K562 (cell line): ENCODE results near the gene EPHB4. TPM values are rescaled to one million over a fixed set of nuclear protein-coding genes. Genes with fewer than 3 reads are reported as not detected.

Source experiments
- ATAC-seq: fragments of 200-7000 bp; cut with Tn5 transposase; 3 replicates; pipeline ENCODE4 v1.9.1; 2020; ENCODE audit warnings: moderate library complexity
- BruUV-seq: library from RNA; stranded (reverse); fragments of 400-500 nt; replicated peaks from 2 replicates; lab custom pipeline; 2021; lab: Mats Ljungman, UMichigan
- CTCF ChIA-PET: fragments of 300-600 bp; formaldehyde crosslinking; extraction: SDS; loops from one replicate; lab custom pipeline; 2021; ENCODE audit warnings: low intra/inter-chr PET ratio; lab: Yijun Ruan, JAX
- POLR2A ChIA-PET: fragments of 300-600, 350-650 bp; sonication (Branson Sonifier 250); formaldehyde crosslinking; extraction: SDS; loops from one replicate; lab custom pipeline; 2021; ENCODE audit warnings: antibody characterized with exemption, inconsistent platforms; lab: Yijun Ruan, JAX
- DNase-seq, 4 experiments: peaks; one replicate each; pipeline versions ENCODE4 v3.0.0 to v3.0.0-alpha.2; 2011 to 2018; ENCODE audit warnings: low spot score in 3 of 4, mixed read lengths in 3 of 4; ENCODE audit errors: extremely low read depth in 1 of 4
- FAIRE-seq: peaks from 2 replicates; lab custom pipeline; 2011; peaks lifted over from hg19 to GRCh38; lab: Jason Lieb, UNC
- H2AFZ ChIP-seq: 2 replicates; pipeline ENCODE4 v1.6.0; 2011; ENCODE audit warnings: low read depth, low read length, control low read depth, inconsistent platforms
- H3K27ac ChIP-seq: fragments of 200-600 bp; 3 replicates; pipeline ENCODE4 v1.8.0; 2011; ENCODE audit warnings: low read depth, mild to moderate bottlenecking, control low read depth, inconsistent platforms, low read length, moderate library complexity, mixed read lengths; ENCODE audit errors: extremely low read depth
- H3K27me3 ChIP-seq, 2 experiments: fragments of 300-600 bp in 1 of 2; 2 replicates in 1 of 2; 3 replicates in 1 of 2; pipeline versions ENCODE4 v1.6.0 to v1.8.0; 2011; ENCODE audit warnings: inconsistent platforms in 2 of 2, low read length in 2 of 2, mild to moderate bottlenecking in 1 of 2, mixed read lengths in 1 of 2, moderate library complexity in 1 of 2; ENCODE audit not compliant: control insufficient read depth in 2 of 2, insufficient read depth in 2 of 2
- H3K36me3 ChIP-seq: fragments of 300-600 bp; 3 replicates; pipeline ENCODE4 v1.8.0; 2011; ENCODE audit warnings: mild to moderate bottlenecking, low read length, inconsistent platforms; ENCODE audit not compliant: control insufficient read depth, insufficient read depth
- H3K4me1 ChIP-seq, 2 experiments: fragments of 200-600 bp in 1 of 2; replicated peaks in 1 of 2; 2 replicates in 1 of 2; 3 replicates in 1 of 2; pipeline versions ENCODE4 v1.5.1 to v1.8.0; 2011; ENCODE audit warnings: inconsistent platforms in 2 of 2, low read length in 2 of 2, mild to moderate bottlenecking in 1 of 2, mixed read lengths in 1 of 2, moderate library complexity in 1 of 2; ENCODE audit not compliant: control insufficient read depth in 2 of 2, insufficient read depth in 2 of 2
- H3K4me2 ChIP-seq: 2 replicates; pipeline ENCODE4 v1.6.1; 2011; ENCODE audit warnings: low read length, control low read depth, inconsistent platforms, mixed read lengths; ENCODE audit not compliant: insufficient read depth
- H3K4me3 ChIP-seq: fragments of 200-600 bp; sonication (generic), shearing (Covaris generic); 2 replicates; pipeline ENCODE4 v1.5.1; 2016; ENCODE audit warnings: control low read depth, inconsistent platforms
- H3K79me2 ChIP-seq: fragments of 200-600 bp; 3 replicates; pipeline ENCODE4 v1.8.0; 2011; ENCODE audit warnings: low read length, inconsistent platforms; ENCODE audit not compliant: control insufficient read depth, insufficient read depth
- H3K9ac ChIP-seq, 2 experiments: 2 replicates each; pipeline versions ENCODE4 v1.6.0 to v1.6.1; 2011; ENCODE audit warnings: low read depth in 2 of 2, low read length in 2 of 2, control low read depth in 1 of 2, inconsistent platforms in 1 of 2, mild to moderate bottlenecking in 1 of 2, mixed read lengths in 1 of 2; ENCODE audit not compliant: insufficient read depth in 1 of 2
- H3K9me1 ChIP-seq: one replicate; pipeline ENCODE4 v1.6.0; 2011; ENCODE audit warnings: inconsistent platforms, mild to moderate bottlenecking, low read length, moderate library complexity; ENCODE audit not compliant: control insufficient read depth, insufficient read depth
- H3K9me3 ChIP-seq: replicated peaks from 2 replicates; pipeline ENCODE4 v1.5.1; 2011; ENCODE audit warnings: low read depth, low read length, inconsistent platforms; ENCODE audit not compliant: control insufficient read depth, insufficient read depth
- H4K20me1 ChIP-seq: replicated peaks from 2 replicates; pipeline ENCODE4 v1.6.1; 2011; ENCODE audit warnings: low read length, inconsistent platforms, mixed read lengths; ENCODE audit not compliant: control insufficient read depth, insufficient read depth
- BHLHE40 ChIP-seq: IDR thresholded peaks from 2 replicates; pipeline ENCODE4 v1.6.1; 2011; ENCODE audit warnings: low read length, improper control_type of control experiment
- HES1 ChIP-seq: fragments of 450-650 bp; IDR thresholded peaks from 2 replicates; pipeline ENCODE4 v1.6.1; 2016; ENCODE audit warnings: low read depth, mild to moderate bottlenecking, moderate library complexity
- TEAD1 ChIP-seq, 2 experiments: fragments of 450-650 bp in 1 of 2; sonication (generic) in 1 of 2; formaldehyde crosslinking; IDR thresholded peaks; 2 replicates each; pipeline versions ENCODE4 v1.4.0 to v1.8.0; 2020 to 2022; ENCODE audit warnings: mild to moderate bottlenecking in 2 of 2, missing genetic modification reagents in 1 of 2
- ZNF511 ChIP-seq: sonication (generic); formaldehyde crosslinking; IDR thresholded peaks from 2 replicates; pipeline ENCODE4 v1.8.0; 2022; ENCODE audit warnings: mild to moderate bottlenecking, missing genetic modification reagents
- WGBS: fragments of 100-300 bp; shearing (Covaris generic); methylation state at CpG from one replicate; pipeline ENCODE4 v1.1.6; 2016; ENCODE audit warnings: low coverage, mixed read lengths; ENCODE audit not compliant: insufficient coverage; ENCODE audit errors: missing lambda C conversion rate; 5-methylcytosine and 5-hydroxymethylcytosine counted together
- in situ Hi-C: fragments of 300-500 bp; cut with MboI; formaldehyde crosslinking; loops from 4 replicates; pipeline ENCODE4 v1.15.0; 2018; ENCODE audit warnings: inconsistent platforms, mixed read lengths
- intact Hi-C: fragments of 100-400 bp; cut with micrococcal nuclease; formaldehyde crosslinking; loops from 2 replicates; pipeline ENCODE4 v1.14.2; 2022
- polyA plus RNA-seq, 8 experiments: library from polyadenylated mRNA; depleted of rRNA in 4 of 8; stranded (reverse) in 5 of 8; unstranded in 3 of 8; fragments of >200 nt; fragmentation: Nextera tagmentation in 2 of 8; fragmentation: Illumina TruSeq in 1 of 8; extraction: Ambion mirVana in 2 of 8; extraction: Trizol in 1 of 8; gene quantifications; 2 replicates each; pipeline versions ENCODE4 v1.2.1 to v1.2.3, GENCODE V29; 2011 to 2014; ENCODE audit warnings: inconsistent platforms in 1 of 8, missing spikeins in 1 of 8
- total RNA-seq, 7 experiments: library from RNA; depleted of rRNA in 6 of 7; stranded (reverse); fragments of >200 nt in 6 of 7; fragmentation: Illumina TruSeq in 2 of 7; extraction: Trizol in 2 of 7; gene quantifications; 2 replicates each; pipeline versions ENCODE4 v1.2.1 to v1.2.3, GENCODE V29; 2011 to 2021; ENCODE audit warnings: low replicate concordance in 1 of 7

The EPHB4 gene
- total and polyA plus RNA-seq, 9 of the 15 experiments (the other 6 are each of a cell fraction or from before 2014, with no cell fraction given): 1.2 to 82.1 (median 37.9) TPM

GRCh38 chr7:100763556-100764140, 63.7 kb downstream of the EPHB4 start:
- Histone ChIP-seq H3K9ac (peak overlapping the region in 1 of 2 experiments; percentile 56; a peak in 1 of 4 replicates), H3K4me1 (peaks cover 0 to 8% of the 10 kb centered on the region in 2 experiments; a peak in 2 of 5 replicates), H2AFZ (no peak overlapping the region), H3K4me2 (no peak overlapping the region), H3K9me1 (peaks cover 4% of the 10 kb centered on the region), H3K27ac (no peak overlapping the region), H3K79me2 (no peaks in the 10 kb centered on the region), H4K20me1 (peaks cover 7% of the 10 kb centered on the region), H3K9me3 (no peaks in the 10 kb centered on the region), H3K27me3 (peaks cover 58 to 88% of the 10 kb centered on the region in 2 experiments)
- FAIRE-seq (no peak), ATAC-seq (no peak)
- intact Hi-C loops: no loop called here
- ChIA-PET CTCF (no interaction called here), POLR2A (interaction anchor here (0.6 kb wide), 1 partner anchor 147 kb away, joined by 3 read pairs; no protein-coding TSS in a partner anchor)
- no TSS peak for BruUV-seq
- in situ Hi-C loops: no loop called here
- 3% methylated on average over 14 of the region's 14 CpGs for WGBS
- TF ChIP-seq TEAD1 (CRISPR knock-in tag; IDR thresholded peaks at IDR 0.05): no peak
- no peak for TF ChIP-seq HES1
- no peak for TF ChIP-seq ZNF511 (CRISPR knock-in tag)
- 0 out of 2 replicates have a peak, but pooled peaks have one; percentile 15 for TF ChIP-seq BHLHE40
- TF ChIP-seq, all 486 proteins: peak for 1
- Histone ChIP-seq H3K4me3 (no peak overlapping the region), H3K36me3 (no peaks in the 10 kb centered on the region)
- DNase-seq: peak in 2 of 4 experiments; percentile 7 to 10
